Esophagus squamous epithelium (tissue), 4 donors: ENCODE measurements around the gene EXOC3L2.

Experiments used
- POLR2A ChIP-seq, 4 donors: fragments of 450-650 bp; IDR thresholded peaks; one replicate each; pipeline ENCODE4 v1.6.1; 2017; ENCODE audit warnings: antibody characterized with exemption in 4 of 4, mild to moderate bottlenecking in 4 of 4, moderate library complexity in 3 of 4
- TF ChIP-seq, protein P1 (sequence below), 6 experiments: fragments of 450-650 bp in 4 of 6; fragments of 200-600 bp in 2 of 6; sonication (generic) in 2 of 6; IDR thresholded peaks; one replicate each; pipeline ENCODE4 v1.5.1; 2016 to 2019; ENCODE audit warnings: antibody characterized with exemption in 6 of 6, mild to moderate bottlenecking in 4 of 6, moderate library complexity in 4 of 6

DNA sequence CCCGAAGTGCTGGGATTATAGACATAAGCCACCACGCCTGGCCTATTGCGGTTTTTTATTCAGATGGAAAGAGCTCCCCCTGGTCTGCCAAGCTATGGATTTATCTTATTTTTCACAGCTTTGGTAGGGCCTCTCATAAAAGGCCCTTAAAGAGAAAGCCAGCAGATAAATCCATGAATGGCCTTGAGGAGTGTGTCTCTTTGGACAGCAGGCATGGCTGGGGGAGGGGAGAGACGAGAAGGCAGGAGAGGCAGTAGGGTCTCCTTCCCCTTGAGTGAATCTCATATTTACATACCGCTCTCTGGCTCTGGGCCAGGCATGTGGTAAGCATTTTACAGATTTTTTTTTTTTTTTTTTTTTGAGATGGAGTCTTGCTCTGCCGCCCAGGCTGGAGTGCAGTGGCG is 31.1 kb upstream of the EXOC3L2 start:
- TF ChIP-seq POLR2A (IDR thresholded peaks at IDR 0.05): no peak
- TF ChIP-seq, protein P1, sequence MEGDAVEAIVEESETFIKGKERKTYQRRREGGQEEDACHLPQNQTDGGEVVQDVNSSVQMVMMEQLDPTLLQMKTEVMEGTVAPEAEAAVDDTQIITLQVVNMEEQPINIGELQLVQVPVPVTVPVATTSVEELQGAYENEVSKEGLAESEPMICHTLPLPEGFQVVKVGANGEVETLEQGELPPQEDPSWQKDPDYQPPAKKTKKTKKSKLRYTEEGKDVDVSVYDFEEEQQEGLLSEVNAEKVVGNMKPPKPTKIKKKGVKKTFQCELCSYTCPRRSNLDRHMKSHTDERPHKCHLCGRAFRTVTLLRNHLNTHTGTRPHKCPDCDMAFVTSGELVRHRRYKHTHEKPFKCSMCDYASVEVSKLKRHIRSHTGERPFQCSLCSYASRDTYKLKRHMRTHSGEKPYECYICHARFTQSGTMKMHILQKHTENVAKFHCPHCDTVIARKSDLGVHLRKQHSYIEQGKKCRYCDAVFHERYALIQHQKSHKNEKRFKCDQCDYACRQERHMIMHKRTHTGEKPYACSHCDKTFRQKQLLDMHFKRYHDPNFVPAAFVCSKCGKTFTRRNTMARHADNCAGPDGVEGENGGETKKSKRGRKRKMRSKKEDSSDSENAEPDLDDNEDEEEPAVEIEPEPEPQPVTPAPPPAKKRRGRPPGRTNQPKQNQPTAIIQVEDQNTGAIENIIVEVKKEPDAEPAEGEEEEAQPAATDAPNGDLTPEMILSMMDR (IDR thresholded peaks at IDR 0.05): no peak
